HEK293T (cell line): ENCODE measurements around the gene SMIM10L1.

Experiments used
- CTCF ChIA-PET: fragments of 350-600 bp; formaldehyde crosslinking; extraction: SDS; loops from one replicate; lab custom pipeline; 2021; ENCODE audit warnings: antibody characterized with exemption, inconsistent platforms; lab: Yijun Ruan, JAX
- POLR2A ChIA-PET: fragments of 350-600 bp; formaldehyde crosslinking; extraction: SDS; loops from one replicate; lab custom pipeline; 2020; ENCODE audit warnings: antibody characterized with exemption, inconsistent platforms; lab: Yijun Ruan, JAX
- DNase-seq: peaks from one replicate; pipeline ENCODE4 v3.0.0; 2012; ENCODE audit warnings: mixed read lengths; ENCODE audit errors: extremely low spot score
- ARNT ChIP-seq: fragments of 450-650 bp; IDR thresholded peaks from 2 replicates; pipeline ENCODE4 v1.6.1; 2017; ENCODE audit warnings: mild to moderate bottlenecking
- BHLHE40 ChIP-seq: fragments of 450-650 bp; IDR thresholded peaks from 2 replicates; pipeline ENCODE4 v1.6.1; 2016; ENCODE audit warnings: mild to moderate bottlenecking, moderate library complexity, borderline replicate concordance
- CTBP1 ChIP-seq: fragments of 450-650 bp; IDR thresholded peaks from 2 replicates; pipeline ENCODE4 v1.6.1; 2016; ENCODE audit warnings: borderline replicate concordance
- ELF4 ChIP-seq: fragments of 450-650 bp; IDR thresholded peaks from 2 replicates; pipeline ENCODE4 v1.6.1; 2017; ENCODE audit warnings: antibody characterized with exemption
- FOXA1 ChIP-seq: fragments of 450-650 bp; IDR thresholded peaks from 2 replicates; pipeline ENCODE4 v1.6.1; 2016; ENCODE audit warnings: mild to moderate bottlenecking
- FOXK2 ChIP-seq: fragments of 450-650 bp; IDR thresholded peaks from 2 replicates; pipeline ENCODE4 v1.6.1; 2016; ENCODE audit warnings: mild to moderate bottlenecking
- FOXM1 ChIP-seq: fragments of 450-650 bp; IDR thresholded peaks from 2 replicates; pipeline ENCODE4 v1.6.1; 2017; ENCODE audit warnings: mild to moderate bottlenecking, borderline replicate concordance
- HDGF ChIP-seq: fragments of 450-650 bp; IDR thresholded peaks from 2 replicates; pipeline ENCODE4 v1.6.1; 2017; ENCODE audit warnings: antibody characterized with exemption, borderline replicate concordance
- L3MBTL2 ChIP-seq: fragments of 450-650 bp; conservative IDR thresholded peaks from 2 replicates; pipeline ENCODE4 v1.6.1; 2016; ENCODE audit warnings: mild to moderate bottlenecking
- LEF1 ChIP-seq: fragments of 450-650 bp; IDR thresholded peaks from 2 replicates; pipeline ENCODE4 v1.6.1; 2017; ENCODE audit warnings: mild to moderate bottlenecking, borderline replicate concordance
- NFRKB ChIP-seq: fragments of 450-650 bp; IDR thresholded peaks from 2 replicates; pipeline ENCODE4 v1.6.1; 2016; ENCODE audit warnings: mild to moderate bottlenecking, moderate library complexity
- PKNOX1 ChIP-seq: fragments of 450-650 bp; IDR thresholded peaks from 2 replicates; pipeline ENCODE4 v1.6.1; 2016
- SP1 ChIP-seq: fragments of 450-650 bp; IDR thresholded peaks from 2 replicates; pipeline ENCODE4 v1.6.1; 2017
- SUZ12 ChIP-seq: fragments of 450-650 bp; IDR thresholded peaks from 2 replicates; pipeline ENCODE4 v1.6.1; 2016; ENCODE audit warnings: mild to moderate bottlenecking
- TARDBP ChIP-seq: fragments of 450-650 bp; IDR thresholded peaks from 2 replicates; pipeline ENCODE4 v1.6.1; 2016
- ZNF384 ChIP-seq: fragments of 450-650 bp; IDR thresholded peaks from 2 replicates; pipeline ENCODE4 v1.6.1; 2016

Gene SMIM10L1

GRCh38 chr12:11136075-11136474 lies 34.9 kb upstream of the SMIM10L1 start:
- ChIA-PET POLR2A (no interaction called here), CTCF (no interaction called here)
- DNase-seq = no peak
- TF ChIP-seq ELF4 (no peak), LEF1 (no peak), ZNF384 (no peak), BHLHE40 (no peak), FOXM1 (no peak), SP1 (no peak), FOXK2 (no peak), SUZ12 (no peak), CTBP1 (no peak), L3MBTL2 (no peak), ARNT (no peak), HDGF (no peak), FOXA1 (no peak)

- ChIA-PET POLR2A (no interaction called here), CTCF (interaction anchor here (0.6 kb wide), 1 partner anchor 10 kb away, joined by 3 read pairs; no protein-coding TSS in a partner anchor)
- TF ChIP-seq LEF1 (no peak), L3MBTL2 (no peak), ZNF384 (no peak), SUZ12 (no peak), FOXM1 (no peak), HDGF (no peak), ARNT (no peak), SP1 (no peak), TARDBP (no peak), FOXK2 (no peak), CTBP1 (no peak), ELF4 (no peak), FOXA1 (no peak), PKNOX1 (no peak), BHLHE40 (no peak)
- no peak for DNase-seq
Observed at GRCh38 chr12:11143352-11143751, 27.6 kb upstream of the SMIM10L1 start.

GRCh38 chr12:11144297-11144696 lies 26.7 kb upstream of the SMIM10L1 start:
- CTCF ChIA-PET = no interaction called here
- DNase-seq = no peak
- POLR2A ChIA-PET = no interaction called here
- TF ChIP-seq FOXK2 (no peak), HDGF (no peak), LEF1 (no peak), FOXM1 (no peak), NFRKB (no peak), FOXA1 (no peak), TARDBP (no peak), CTBP1 (no peak), ZNF384 (no peak), SUZ12 (no peak), L3MBTL2 (no peak), SP1 (no peak), BHLHE40 (no peak), PKNOX1 (no peak), ELF4 (no peak)

GRCh38 chr12:11147420-11147819 lies 23.6 kb upstream of the SMIM10L1 start:
- DNase-seq = no peak
- TF ChIP-seq SP1 (no peak), SUZ12 (no peak), NFRKB (no peak), FOXK2 (no peak), TARDBP (no peak), HDGF (no peak), FOXA1 (no peak), ELF4 (no peak), FOXM1 (no peak), LEF1 (no peak), PKNOX1 (no peak), ARNT (no peak), BHLHE40 (no peak)
- POLR2A ChIA-PET = no interaction called here
- CTCF ChIA-PET = no interaction called here

- POLR2A ChIA-PET = no interaction called here
- CTCF ChIA-PET = no interaction called here
- no peak for DNase-seq
- no peak for TF ChIP-seq PKNOX1
- TF ChIP-seq BHLHE40 = no peak
- no peak for TF ChIP-seq NFRKB
- no peak for TF ChIP-seq HDGF
- TF ChIP-seq FOXM1 = no peak
- no peak for TF ChIP-seq SUZ12
- no peak for TF ChIP-seq ELF4
- TF ChIP-seq FOXA1 = no peak
- no peak for TF ChIP-seq ARNT
- no peak for TF ChIP-seq TARDBP
Observed at GRCh38 chr12:11150832-11151231, 20.2 kb upstream of the SMIM10L1 start.

GRCh38 chr12:11152725-11153124 lies 18.3 kb upstream of the SMIM10L1 start:
- TF ChIP-seq TARDBP = no peak
- no peak for TF ChIP-seq PKNOX1
- TF ChIP-seq HDGF = no peak
- no peak for TF ChIP-seq FOXM1
- TF ChIP-seq BHLHE40 = no peak
- TF ChIP-seq ZNF384 = no peak
- no peak for TF ChIP-seq LEF1
- TF ChIP-seq SP1 = no peak
- no peak for TF ChIP-seq L3MBTL2
- no peak for TF ChIP-seq SUZ12
- TF ChIP-seq FOXK2 = no peak
- no peak for TF ChIP-seq ARNT
- no peak for TF ChIP-seq ELF4
- TF ChIP-seq NFRKB = no peak
- no peak for DNase-seq
- ChIA-PET POLR2A (no interaction called here), CTCF (no interaction called here)
